Heart left ventricle (tissue), 16 donors: ENCODE data around the gene PPP2R3A. TPM values are rescaled to one million over a fixed set of nuclear protein-coding genes. Genes with fewer than 3 reads are reported as not detected.

Experiments
- ATAC-seq, 4 donors: fragments of 200-7000 bp; cut with Tn5 transposase; one replicate each; pipeline ENCODE4 v1.9.1; 2020 to 2022; ENCODE audit warnings: moderate library complexity in 4 of 4, mild to moderate bottlenecking in 3 of 4, moderate number of reproducible peaks in 1 of 4
- DNase-seq, 5 donors: peaks; one replicate each; pipeline ENCODE4 v3.0.0-alpha.2; 2020
- H3K27ac ChIP-seq, 12 donors: fragments of 200-600 bp; sonication (generic) in 4 of 12; one replicate each; pipeline versions ENCODE4 v1.5.0 to v1.8.0; 2016 to 2022; ENCODE audit warnings: mild to moderate bottlenecking in 2 of 12
- H3K27me3 ChIP-seq, 9 donors: fragments of 200-600 bp; sonication (generic) in 2 of 9; one replicate each; pipeline versions ENCODE4 v1.5.1 to v1.8.0; 2016 to 2022; ENCODE audit warnings: mild to moderate bottlenecking in 3 of 9
- H3K36me3 ChIP-seq, 9 donors: fragments of 200-600 bp; sonication (generic) in 2 of 9; one replicate each; pipeline versions ENCODE4 v1.5.0 to v1.8.0; 2018 to 2022; ENCODE audit warnings: mild to moderate bottlenecking in 2 of 9
- H3K4me1 ChIP-seq, 12 donors: fragments of 200-600 bp; sonication (generic) in 4 of 12; one replicate each; pipeline versions ENCODE4 v1.5.0 to v1.8.0; 2016 to 2022; ENCODE audit warnings: mild to moderate bottlenecking in 3 of 12
- H3K4me3 ChIP-seq, 12 donors: fragments of 200-600 bp; sonication (generic) in 4 of 12; one replicate each; pipeline versions ENCODE4 v1.5.0 to v1.8.0; 2017 to 2022; ENCODE audit warnings: mild to moderate bottlenecking in 9 of 12, moderate library complexity in 4 of 12
- H3K9me3 ChIP-seq, 12 donors: fragments of 200-600 bp; sonication (generic) in 4 of 12; one replicate each; pipeline versions ENCODE4 v1.5.0 to v1.8.0; 2016 to 2022; ENCODE audit warnings: mild to moderate bottlenecking in 1 of 12
- POLR2A ChIP-seq, 2 donors: fragments of 450-650 bp; IDR thresholded peaks; one replicate each; pipeline ENCODE4 v1.6.1; 2017; ENCODE audit warnings: antibody characterized with exemption in 2 of 2, mild to moderate bottlenecking in 2 of 2, moderate library complexity in 2 of 2
- WGBS, 4 donors: extraction: QIAGEN DNeasy Blood & Tissue Kit in 2 of 4; methylation state at CpG; one replicate each; pipeline versions ENCODE4 v1.1.5 to v1.1.7; 2013 to 2018; 5-methylcytosine and 5-hydroxymethylcytosine counted together
- intact Hi-C, 10 donors: fragments of 100-400 bp; cut with DNase I; formaldehyde crosslinking; loops; one replicate each; pipeline versions ENCODE4 v1.11.1 to v1.14.2; 2022
- polyA plus RNA-seq, 2 donors: library from polyadenylated mRNA; stranded (reverse); fragments of 200-250 nt; gene quantifications; one replicate each; pipeline ENCODE4 v1.2.3, GENCODE V29; 2013
- total RNA-seq, 9 donors: library from RNA; depleted of rRNA in 2 of 9; stranded (reverse); fragments of >200 nt in 2 of 9; fragmentation: NEBNext Ultra II Directional in 3 of 9; extraction: Animal tissue kit (Norgen Biotek cat#: 25700) in 3 of 9; gene quantifications; one replicate each; pipeline versions ENCODE4 v1.1.0 to v1.2.4, GENCODE V29; 2016 to 2023
- TF ChIP-seq, protein P1 (sequence below), 12 donors: fragments of 200-600 bp; sonication (generic) in 4 of 12; IDR thresholded peaks; one replicate each; pipeline versions ENCODE4 v1.5.0 to v1.8.0; 2018 to 2022; ENCODE audit warnings: antibody characterized with exemption in 12 of 12, mild to moderate bottlenecking in 5 of 12
- donor health status: ischemic (EF 13 %, LVEDD 7.1; RV severe dilation, severe dysfunction).
- donor health status: healthy with polysubstance abuse.
- donor health status: DM: no; HTN: yes; CAD: no.
- donor health status: DM: no; HTN: no; CAD: no.
- donor health status: ischemic (EF 25% LVEDD 6.9; RV normal size, moderate dysfunction).
- donor health status: ischemic (EF 25% LVEDD 5.7; RV mildly dilated, moderate dysfunction).
- donor health status: healthy.
- donor health status: DM: yes; HTN: yes; CAD: no.
- donor health status: ischemic (EF 35%, LVEDD 5.7; RV mildly dilated, moderate dysfunction).
- donor health status: nonischemic (EF 11% LVEDD 7.7; RV severe dilation, severe dysfunction).
- donor health status: DM: yes; HTN: yes; CAD: no.
- donor health status: PGD.
- donor health status: ischemic (EF 29% LVEDD 5.4; RV normal size, mild dysfunction).
- donor health status: nonischemic (EF 23%, LVEDD 6.1; RV moderate dilation, normal function).

The PPP2R3A gene
- total and polyA plus RNA-seq, 11 donors, result 10.4 to 136 (median 92.4) TPM

DNA sequence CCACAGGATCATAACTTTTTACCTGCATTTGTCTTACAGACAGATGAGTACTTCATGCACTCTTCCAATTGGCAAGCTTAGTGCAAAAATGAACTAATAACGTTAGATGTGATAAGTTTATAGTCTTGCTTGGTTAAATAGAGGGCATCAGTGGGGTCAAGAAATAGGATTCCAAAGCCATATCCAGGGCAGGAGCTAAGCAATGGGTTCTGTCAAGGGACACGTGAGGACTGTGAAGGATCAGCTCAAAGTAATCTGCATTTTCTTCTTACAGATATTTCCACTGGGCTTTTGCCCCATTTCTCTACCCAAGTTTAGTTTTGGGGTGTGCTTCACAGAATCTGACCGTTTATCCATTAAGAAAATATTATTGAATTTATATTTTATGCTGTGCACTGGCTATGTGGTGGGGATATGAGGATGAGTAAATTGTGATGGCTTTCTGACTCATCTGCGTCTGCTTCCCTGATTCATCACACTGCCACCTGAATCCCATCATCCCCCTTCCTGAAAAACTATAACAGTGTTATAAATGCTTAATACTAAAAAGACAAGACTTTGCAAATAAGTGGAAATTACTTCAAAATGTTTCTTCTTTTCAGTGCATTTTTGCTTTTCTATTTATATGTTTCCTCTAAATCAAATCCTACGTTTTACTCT lies 17.5 kb downstream of the PPP2R3A start:
- WGBS, 4 donors, result 76 to 81% (median 77%) methylated on average over 5 of the region's 5 CpGs
- H3K27me3 ChIP-seq, result no peaks in the 10 kb centered on the region
- DNase-seq (no peak), ATAC-seq (no peak)
- intact Hi-C loops, result no loop called here
- H3K4me1 ChIP-seq, result peaks cover 0 to 11% (median 0%) of the 10 kb centered on the region in 12 donors
- peaks cover 0 to 8% (median 0%) of the 10 kb centered on the region in 12 donors for H3K9me3 ChIP-seq
- no peaks in the 10 kb centered on the region for H3K36me3 ChIP-seq
- H3K4me3 ChIP-seq, result no peak overlapping the region
- TF ChIP-seq, protein P1, sequence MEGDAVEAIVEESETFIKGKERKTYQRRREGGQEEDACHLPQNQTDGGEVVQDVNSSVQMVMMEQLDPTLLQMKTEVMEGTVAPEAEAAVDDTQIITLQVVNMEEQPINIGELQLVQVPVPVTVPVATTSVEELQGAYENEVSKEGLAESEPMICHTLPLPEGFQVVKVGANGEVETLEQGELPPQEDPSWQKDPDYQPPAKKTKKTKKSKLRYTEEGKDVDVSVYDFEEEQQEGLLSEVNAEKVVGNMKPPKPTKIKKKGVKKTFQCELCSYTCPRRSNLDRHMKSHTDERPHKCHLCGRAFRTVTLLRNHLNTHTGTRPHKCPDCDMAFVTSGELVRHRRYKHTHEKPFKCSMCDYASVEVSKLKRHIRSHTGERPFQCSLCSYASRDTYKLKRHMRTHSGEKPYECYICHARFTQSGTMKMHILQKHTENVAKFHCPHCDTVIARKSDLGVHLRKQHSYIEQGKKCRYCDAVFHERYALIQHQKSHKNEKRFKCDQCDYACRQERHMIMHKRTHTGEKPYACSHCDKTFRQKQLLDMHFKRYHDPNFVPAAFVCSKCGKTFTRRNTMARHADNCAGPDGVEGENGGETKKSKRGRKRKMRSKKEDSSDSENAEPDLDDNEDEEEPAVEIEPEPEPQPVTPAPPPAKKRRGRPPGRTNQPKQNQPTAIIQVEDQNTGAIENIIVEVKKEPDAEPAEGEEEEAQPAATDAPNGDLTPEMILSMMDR (IDR thresholded peaks at IDR 0.05), result no peak
- no peak overlapping the region for H3K27ac ChIP-seq

DNA sequence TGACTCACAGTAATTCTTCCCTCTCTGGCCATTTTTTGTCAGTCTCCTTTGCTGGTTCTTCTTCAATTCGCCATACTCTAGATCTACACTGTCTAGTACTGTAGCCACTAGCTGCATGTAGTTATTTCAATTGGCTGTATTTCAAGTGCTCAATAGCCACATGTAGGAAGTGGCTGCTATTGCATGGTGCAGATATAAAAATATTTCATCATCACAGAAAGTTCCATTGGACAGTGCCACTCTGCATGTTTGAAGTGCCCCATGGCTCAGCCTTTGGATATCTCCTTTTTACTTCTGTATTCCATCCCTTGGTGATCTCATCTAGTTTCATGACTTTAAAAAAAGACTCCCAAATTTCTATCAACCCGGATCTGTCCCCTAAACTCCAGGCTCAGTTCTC lies 22.1 kb downstream of the PPP2R3A start:
- Histone ChIP-seq H3K9me3 (peaks cover 0 to 8% (median 0%) of the 10 kb centered on the region in 12 donors), H3K36me3 (no peaks in the 10 kb centered on the region), H3K4me3 (no peak overlapping the region), H3K27me3 (no peaks in the 10 kb centered on the region), H3K27ac (no peak overlapping the region), H3K4me1 (peaks cover 0 to 23% (median 9%) of the 10 kb centered on the region in 12 donors)
- 89 to 95% (median 94%) methylated on average over 2 of the region's 2 CpGs for WGBS, 4 donors
- intact Hi-C loops, result no loop called here
- DNase-seq, result no peak
- peak in 3 of 4 donors; percentile 11 to 52 (median 50) for ATAC-seq
- TF ChIP-seq POLR2A (IDR thresholded peaks at IDR 0.05), result no peak
- TF ChIP-seq, protein P1 (IDR thresholded peaks at IDR 0.05), result no peak

DNA sequence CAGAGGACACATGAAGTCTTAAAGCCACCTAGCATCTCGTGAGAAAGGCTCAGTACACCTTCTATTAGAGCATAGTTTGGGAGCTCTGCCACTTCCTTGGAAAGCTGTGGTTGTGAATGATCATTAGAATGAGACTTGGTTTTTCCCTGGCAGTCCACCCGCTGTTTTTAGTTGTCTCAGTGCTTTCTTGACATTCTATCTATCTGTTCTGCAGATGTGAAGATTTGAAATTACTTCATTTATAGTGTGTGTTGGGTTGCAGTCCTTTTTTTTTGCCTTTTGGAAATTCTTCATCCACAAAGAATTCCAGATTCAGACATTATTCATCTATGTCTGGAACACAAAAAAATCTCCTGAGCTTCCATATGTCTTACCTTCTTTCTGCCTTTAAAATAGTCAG lies 23.7 kb downstream of the PPP2R3A start:
- Histone ChIP-seq H3K36me3 (no peaks in the 10 kb centered on the region), H3K4me1 (peaks cover 0 to 23% (median 10%) of the 10 kb centered on the region in 12 donors), H3K9me3 (peaks cover 0 to 8% (median 0%) of the 10 kb centered on the region in 12 donors), H3K27ac (no peak overlapping the region), H3K4me3 (no peak overlapping the region), H3K27me3 (no peaks in the 10 kb centered on the region)
- intact Hi-C loops, result no loop called here
- DNase-seq (no peak), ATAC-seq (peak in 1 of 4 donors; percentile 39)
- TF ChIP-seq, protein P1 (IDR thresholded peaks at IDR 0.05), result no peak
- TF ChIP-seq POLR2A (IDR thresholded peaks at IDR 0.05), result no peak
- WGBS, 4 donors, result 73 to 87% (median 80%) methylated on average over 2 of the region's 2 CpGs

DNA sequence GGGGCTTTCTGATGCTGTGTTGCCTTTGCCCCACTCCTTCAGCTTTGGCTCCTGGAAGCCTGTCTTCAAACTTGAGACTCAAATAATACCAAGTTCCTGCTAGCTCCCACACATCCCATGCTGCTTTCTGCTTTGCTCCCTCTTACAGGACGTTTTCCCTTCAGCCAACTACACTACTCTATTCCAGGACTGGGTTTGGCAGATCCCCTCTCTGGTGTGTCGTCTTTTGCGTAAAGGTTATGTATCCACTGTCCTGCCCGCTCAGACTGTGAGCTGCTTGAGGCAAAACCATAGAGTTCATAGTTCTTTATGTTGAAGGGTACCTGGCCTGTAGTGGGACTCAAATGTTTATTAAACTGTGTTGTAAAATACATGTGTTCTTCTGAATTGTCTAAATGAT lies 25.4 kb downstream of the PPP2R3A start:
- Histone ChIP-seq H3K36me3 (no peaks in the 10 kb centered on the region), H3K4me1 (peaks cover 0 to 23% (median 10%) of the 10 kb centered on the region in 12 donors), H3K27ac (peak overlapping the region in 1 of 12 donors; percentile 61), H3K27me3 (no peaks in the 10 kb centered on the region), H3K9me3 (peaks cover 0 to 8% (median 0%) of the 10 kb centered on the region in 12 donors), H3K4me3 (no peak overlapping the region)
- no peak for TF ChIP-seq POLR2A (IDR thresholded peaks at IDR 0.05)
- TF ChIP-seq, protein P1 (IDR thresholded peaks at IDR 0.05), result no peak
- intact Hi-C loops, result no loop called here
- peak; percentile 39 to 85 (median 62) for ATAC-seq
- no peak for DNase-seq
- WGBS, 4 donors, result 60 to 67% (median 63%) methylated on average over 4 of the region's 4 CpGs
